Ovary (tissue), 9 donors: ENCODE data around the gene MAVS. TPM values are rescaled to one million over a fixed set of nuclear protein-coding genes. Genes with fewer than 3 reads are reported as not detected.

Experiments used
- DNase-seq, 5 donors: peaks; one replicate each; pipeline ENCODE4 v3.0.0-alpha.2; 2019 to 2020
- H3K27ac ChIP-seq, 2 donors: fragments of 200-600 bp; one replicate each; pipeline versions ENCODE4 v1.5.1 to v1.8.0; 2019 to 2022
- H3K27me3 ChIP-seq: fragments of 200-600 bp; one replicate; pipeline ENCODE4 v1.8.0; 2022
- H3K36me3 ChIP-seq: fragments of 200-600 bp; sonication (generic); one replicate; pipeline ENCODE4 v1.5.1; 2019
- H3K4me1 ChIP-seq: one replicate; pipeline ENCODE4 v1.8.1; 2013; ENCODE audit warnings: mild to moderate bottlenecking, moderate library complexity; ENCODE audit not compliant: insufficient read depth
- H3K4me3 ChIP-seq: fragments of 200-600 bp; sonication (generic); one replicate; pipeline ENCODE4 v1.5.1; 2017
- H3K9me3 ChIP-seq, 2 donors: fragments of 200-600 bp in 1 of 2; sonication (generic) in 1 of 2; one replicate each; pipeline versions ENCODE4 v1.5.1 to v1.8.1; 2013 to 2019; ENCODE audit warnings: mild to moderate bottlenecking in 1 of 2, moderate library complexity in 1 of 2
- CTCF ChIP-seq, 3 donors: fragments of 450-650 bp in 2 of 3; fragments of 200-600 bp in 1 of 3; IDR thresholded peaks; one replicate each; pipeline versions ENCODE4 v1.5.1 to v1.8.0; 2016 to 2022; ENCODE audit warnings: antibody characterized with exemption in 3 of 3, mild to moderate bottlenecking in 1 of 3
- EP300 ChIP-seq: sonication (generic); formaldehyde crosslinking; IDR thresholded peaks from one replicate; pipeline ENCODE4 v1.6.1; 2017; ENCODE audit warnings: antibody characterized with exemption
- POLR2A ChIP-seq: fragments of 450-650 bp; IDR thresholded peaks from one replicate; pipeline ENCODE4 v1.6.1; 2017; ENCODE audit warnings: antibody characterized with exemption, mild to moderate bottlenecking, moderate library complexity
- WGBS, 3 donors: extraction: QIAGEN DNeasy Blood & Tissue Kit in 1 of 3; methylation state at CpG; one replicate each; pipeline versions ENCODE4 v1.1.5 to v1.1.7; 2013 to 2017; 5-methylcytosine and 5-hydroxymethylcytosine counted together
- intact Hi-C, 4 donors: fragments of 100-400 bp; cut with DNase I; formaldehyde crosslinking; loops; one replicate each; pipeline versions ENCODE4 v1.11.0 to v1.15.1; 2022 to 2023
- polyA plus RNA-seq, 2 donors: library from polyadenylated mRNA; stranded (reverse); fragments of 200-250 nt in 1 of 2; fragments of 350-450 nt in 1 of 2; fragmentation: Illumina TruSeq in 1 of 2; extraction: RNeasy Lipid Tissue Mini Kit (QIAGEN cat#74804) in 1 of 2; gene quantifications; one replicate each; pipeline ENCODE4 v1.2.3, GENCODE V29; 2013 to 2014
- total RNA-seq, 7 donors: library from RNA; depleted of rRNA in 2 of 7; stranded (reverse); fragments of >200 nt in 2 of 7; fragmentation: NEBNext Ultra II Directional in 3 of 7; extraction: Animal tissue kit (Norgen Biotek cat#: 25700) in 3 of 7; gene quantifications; one replicate each; pipeline versions ENCODE4 v1.1.0 to v1.2.4, GENCODE V29; 2016 to 2023
- donor health status: DM: no; HTN: no; CAD: no; lungs with moderate emphysema.
- donor health status: DM: no; HTN: no; CAD: no.
- donor health status: Bipolar disorder and iron deficiency.
- donor health status: DM: yes; HTN: yes; CAD: no.
- donor health status: DM: no; HTN: no; CAD: no.
- donor health status: DM: yes; HTN: yes; CAD: no.

Gene MAVS
- total and polyA plus RNA-seq, 9 donors = 14.2 to 50.5 (median 34.5) TPM

GRCh38 chr20:3861191-3861590, 14.6 kb downstream of the MAVS start:
- Histone ChIP-seq H3K4me1 (no peaks in the 10 kb centered on the region), H3K36me3 (no peaks in the 10 kb centered on the region), H3K4me3 (no peak overlapping the region), H3K27ac (no peak overlapping the region), H3K27me3 (no peaks in the 10 kb centered on the region), H3K9me3 (no peaks in the 10 kb centered on the region)
- intact Hi-C loops = no loop called here
- TF ChIP-seq CTCF (IDR thresholded peaks at IDR 0.05) (no peak), EP300 (no peak)
- no peak for DNase-seq
- 93 to 98% (median 94%) methylated on average over 7 of the region's 7 CpGs for WGBS, 3 donors

GRCh38 chr20:3862333-3862732, 15.7 kb downstream of the MAVS start:
- Histone ChIP-seq H3K9me3 (no peaks in the 10 kb centered on the region), H3K36me3 (no peaks in the 10 kb centered on the region), H3K27me3 (no peaks in the 10 kb centered on the region), H3K4me3 (no peak overlapping the region), H3K4me1 (no peaks in the 10 kb centered on the region), H3K27ac (no peak overlapping the region)
- no peak for TF ChIP-seq EP300
- TF ChIP-seq POLR2A = no peak
- TF ChIP-seq CTCF (IDR thresholded peaks at IDR 0.05) = no peak
- intact Hi-C loops = no loop called here
- no peak for DNase-seq
- 96 to 100% (median 100%) methylated on average over 1 of the region's 1 CpG for WGBS, 3 donors

GRCh38 chr20:3863317-3863716, 16.7 kb downstream of the MAVS start:
- H3K27ac ChIP-seq = no peak overlapping the region
- no peaks in the 10 kb centered on the region for H3K4me1 ChIP-seq
- no peak for DNase-seq
- WGBS, 3 donors = 69 to 79% (median 79%) methylated on average over 6 to 7 of the region's 7 CpGs
- H3K36me3 ChIP-seq = no peaks in the 10 kb centered on the region
- intact Hi-C loops = no loop called here
- no peaks in the 10 kb centered on the region for H3K9me3 ChIP-seq
- H3K27me3 ChIP-seq = no peaks in the 10 kb centered on the region
- no peak overlapping the region for H3K4me3 ChIP-seq
- TF ChIP-seq POLR2A (no peak), EP300 (no peak), CTCF (IDR thresholded peaks at IDR 0.05) (no peak)

- H3K36me3 ChIP-seq = no peaks in the 10 kb centered on the region
- intact Hi-C loops = no loop called here
- no peaks in the 10 kb centered on the region for H3K9me3 ChIP-seq
- no peaks in the 10 kb centered on the region for H3K4me1 ChIP-seq
- DNase-seq = peak in 3 of 5 donors; percentile 39 to 51 (median 44)
- H3K27me3 ChIP-seq = no peaks in the 10 kb centered on the region
- TF ChIP-seq POLR2A (no peak), EP300 (no peak), CTCF (IDR thresholded peaks at IDR 0.05) (no peak)
- 58 to 79% (median 67%) methylated on average over 5 of the region's 5 CpGs for WGBS, 3 donors
- H3K4me3 ChIP-seq = no peak overlapping the region
- no peak overlapping the region for H3K27ac ChIP-seq
These were observed 17.9 kb downstream of the MAVS start for GRCh38 chr20:3864518-3864917.
